ENCODE measurements around the gene GALNT18.

Gene GALNT18

GRCh38 chr11:11320825-11321224 is 301.0 kb downstream of the GALNT18 start:
- DNase-seq (ENCODE audit: low read depth in 1 of 2, low spot score in 1 of 2): no peak

GRCh38 chr11:11318961-11319360 is 302.8 kb downstream of the GALNT18 start:
- no peak for DNase-seq (ENCODE audit: low read depth in 1 of 2, low spot score in 1 of 2)

- DNase-seq (ENCODE audit: low read depth in 1 of 2, low spot score in 1 of 2): no peak
Measured at GRCh38 chr11:11318461-11318860, 303.3 kb downstream of the GALNT18 start.

- DNase-seq (ENCODE audit: low read depth in 1 of 2, low spot score in 1 of 2): no peak
Measured at GRCh38 chr11:11316651-11317230, 305.1 kb downstream of the GALNT18 start.

GRCh38 chr11:11313902-11314692 is 307.7 kb downstream of the GALNT18 start:
- DNase-seq (ENCODE audit: low read depth in 1 of 2, low spot score in 1 of 2): no peak

- no peak for DNase-seq (ENCODE audit: low read depth in 1 of 2, low spot score in 1 of 2)
Measured at GRCh38 chr11:11313426-11313825, 308.4 kb downstream of the GALNT18 start.

GRCh38 chr11:11312738-11313137 is 309.1 kb downstream of the GALNT18 start:
- no peak for DNase-seq (ENCODE audit: low read depth in 1 of 2, low spot score in 1 of 2)

- no peak for DNase-seq (ENCODE audit: low read depth in 1 of 2, low spot score in 1 of 2)
Measured at GRCh38 chr11:11311169-11311568, 310.6 kb downstream of the GALNT18 start.

GRCh38 chr11:11309906-11310305 is 311.9 kb downstream of the GALNT18 start:
- DNase-seq (ENCODE audit: low read depth in 1 of 2, low spot score in 1 of 2): no peak

- no peak for DNase-seq (ENCODE audit: low read depth in 1 of 2, low spot score in 1 of 2)
Measured at GRCh38 chr11:11308249-11308648, 313.6 kb downstream of the GALNT18 start.

GRCh38 chr11:11306855-11307254 is 314.9 kb downstream of the GALNT18 start:
- DNase-seq (ENCODE audit: low read depth in 1 of 2, low spot score in 1 of 2): no peak

GRCh38 chr11:11304550-11304949 is 317.3 kb downstream of the GALNT18 start:
- no peak for DNase-seq (ENCODE audit: low read depth in 1 of 2, low spot score in 1 of 2)

GRCh38 chr11:11302565-11302964 is 319.2 kb downstream of the GALNT18 start:
- DNase-seq (ENCODE audit: low read depth in 1 of 2, low spot score in 1 of 2): no peak

- no peak for DNase-seq (ENCODE audit: low read depth in 1 of 2, low spot score in 1 of 2)
Measured at GRCh38 chr11:11301212-11301611, 320.6 kb downstream of the GALNT18 start.

GRCh38 chr11:11297578-11297977 is 324.2 kb downstream of the GALNT18 start:
- no peak for DNase-seq (ENCODE audit: low read depth in 1 of 2, low spot score in 1 of 2)

- DNase-seq (ENCODE audit: low read depth in 1 of 2, low spot score in 1 of 2): no peak
Measured at GRCh38 chr11:11296434-11296833, 325.4 kb downstream of the GALNT18 start.

GRCh38 chr11:11294551-11294855 is 327.3 kb downstream of the GALNT18 start:
- no peak for DNase-seq (ENCODE audit: low read depth in 1 of 2, low spot score in 1 of 2)

GRCh38 chr11:11293798-11294550 is 327.8 kb downstream of the GALNT18 start:
- no peak for DNase-seq (ENCODE audit: low read depth in 1 of 2, low spot score in 1 of 2)

- DNase-seq (ENCODE audit: low read depth in 1 of 2, low spot score in 1 of 2): no peak
Measured at GRCh38 chr11:11292839-11293238, 329.0 kb downstream of the GALNT18 start.

GRCh38 chr11:11291041-11292015 is 330.5 kb downstream of the GALNT18 start:
- DNase-seq (ENCODE audit: low read depth in 1 of 2, low spot score in 1 of 2): no peak

- no peak for DNase-seq (ENCODE audit: low read depth in 1 of 2, low spot score in 1 of 2)
Measured at GRCh38 chr11:11290354-11290753, 331.5 kb downstream of the GALNT18 start.

Measured in activated CD4-positive, alpha-beta T cell treated with anti-CD3 and anti-CD28 coated beads, Interleukin-2, amount 50 U/mL, for 24 hours (primary cell).